Stimulated activated naive CD8-positive, alpha-beta T cell treated with anti-CD3 and anti-CD28 coated beads, Interleukin-15, Interleukin-2, amounts not matched to agents 100 ng/mL and 50 ng/mL, for 24 hours (primary cell): Measurements from ENCODE around the gene COL7A1.
"Not testable (repeated sequence)": the region's sequence is repeated elsewhere in the genome, so short reads cannot be mapped to it uniquely, and the experiment has no call there.

Experiments used
- H3K27ac Mint-ChIP-seq: one replicate; pipeline ENCODE4 v1.8.0; 2021; ENCODE audit warnings: mild to moderate bottlenecking, mixed read lengths
- H3K27me3 Mint-ChIP-seq: one replicate; pipeline ENCODE4 v1.8.0; 2021; ENCODE audit warnings: mixed read lengths
- H3K36me3 Mint-ChIP-seq: one replicate; pipeline ENCODE4 v1.8.0; 2021; ENCODE audit warnings: low read depth, mixed read lengths
- H3K4me1 Mint-ChIP-seq: one replicate; pipeline ENCODE4 v1.8.0; 2021; ENCODE audit warnings: low read depth, mixed read lengths
- H3K4me3 Mint-ChIP-seq: one replicate; pipeline ENCODE4 v1.8.0; 2021; ENCODE audit warnings: mild to moderate bottlenecking, mixed read lengths
- H3K9me3 Mint-ChIP-seq: one replicate; pipeline ENCODE4 v1.8.0; 2021; ENCODE audit warnings: mixed read lengths

The COL7A1 gene

GRCh38 chr3:48553361-48553760 lies 41.8 kb downstream of the COL7A1 start:
- Mint-ChIP-seq H3K27ac (no peak overlapping the region), H3K27me3 (no peaks in the 10 kb centered on the region), H3K4me3 (no peak overlapping the region), H3K4me1 (peaks cover 23% of the 10 kb centered on the region), H3K9me3 (no peaks in the 10 kb centered on the region), H3K36me3 (no peaks in the 10 kb centered on the region)

- peaks cover 3% of the 10 kb centered on the region for H3K36me3 Mint-ChIP-seq
- peaks cover 16% of the 10 kb centered on the region for H3K4me1 Mint-ChIP-seq
- H3K27me3 Mint-ChIP-seq, result no peaks in the 10 kb centered on the region
- no peaks in the 10 kb centered on the region for H3K9me3 Mint-ChIP-seq
- H3K4me3 Mint-ChIP-seq, result no peak overlapping the region
- H3K27ac Mint-ChIP-seq, result no peak overlapping the region
Measured at GRCh38 chr3:48552111-48552951, 42.8 kb downstream of the COL7A1 start.

- H3K4me1 Mint-ChIP-seq, result peaks cover 12% of the 10 kb centered on the region
- H3K4me3 Mint-ChIP-seq, H3K36me3 Mint-ChIP-seq, H3K27me3 Mint-ChIP-seq, H3K9me3 Mint-ChIP-seq, H3K27ac Mint-ChIP-seq: not testable (repeated sequence)
Measured at GRCh38 chr3:48551651-48552050, 43.5 kb downstream of the COL7A1 start.

- Mint-ChIP-seq H3K36me3 (peaks cover 10% of the 10 kb centered on the region), H3K27ac (no peak overlapping the region), H3K4me1 (no peaks in the 10 kb centered on the region), H3K27me3 (no peaks in the 10 kb centered on the region), H3K4me3 (no peak overlapping the region), H3K9me3 (no peaks in the 10 kb centered on the region)
Measured at GRCh38 chr3:48548729-48549705, 46.1 kb downstream of the COL7A1 start.

- Mint-ChIP-seq H3K9me3 (no peaks in the 10 kb centered on the region), H3K4me1 (no peaks in the 10 kb centered on the region), H3K27ac (no peak overlapping the region), H3K36me3 (peaks cover 14% of the 10 kb centered on the region), H3K27me3 (no peaks in the 10 kb centered on the region), H3K4me3 (no peak overlapping the region)
Measured at GRCh38 chr3:48548126-48548525, 47.0 kb downstream of the COL7A1 start.

GRCh38 chr3:48546203-48546829 lies 48.8 kb downstream of the COL7A1 start:
- peaks cover 21% of the 10 kb centered on the region for H3K36me3 Mint-ChIP-seq
- H3K9me3 Mint-ChIP-seq, result no peaks in the 10 kb centered on the region
- H3K27ac Mint-ChIP-seq, result no peak overlapping the region
- H3K4me3 Mint-ChIP-seq, result no peak overlapping the region
- H3K27me3 Mint-ChIP-seq, result no peaks in the 10 kb centered on the region
- H3K4me1 Mint-ChIP-seq, result no peaks in the 10 kb centered on the region

GRCh38 chr3:48544141-48544540 lies 51.0 kb downstream of the COL7A1 start:
- no peak overlapping the region for H3K27ac Mint-ChIP-seq
- H3K9me3 Mint-ChIP-seq, result no peaks in the 10 kb centered on the region
- peaks cover 21% of the 10 kb centered on the region for H3K36me3 Mint-ChIP-seq
- H3K4me3 Mint-ChIP-seq, result no peak overlapping the region
- no peaks in the 10 kb centered on the region for H3K27me3 Mint-ChIP-seq
- no peaks in the 10 kb centered on the region for H3K4me1 Mint-ChIP-seq

- H3K4me3 Mint-ChIP-seq, result no peak overlapping the region
Measured at GRCh38 chr3:48543271-48543866, 51.8 kb downstream of the COL7A1 start.

GRCh38 chr3:48538451-48538850 lies 56.7 kb downstream of the COL7A1 start:
- H3K36me3 Mint-ChIP-seq, result peaks cover 22% of the 10 kb centered on the region

More at GRCh38 chr3:48543271-48543866, 51.8 kb downstream of the COL7A1 start:
- no peaks in the 10 kb centered on the region for H3K9me3 Mint-ChIP-seq
- no peak overlapping the region for H3K27ac Mint-ChIP-seq
- H3K4me1 Mint-ChIP-seq, result no peaks in the 10 kb centered on the region
- H3K36me3 Mint-ChIP-seq, result peaks cover 21% of the 10 kb centered on the region
- H3K27me3 Mint-ChIP-seq, result no peaks in the 10 kb centered on the region

GRCh38 chr3:48536785-48537184 lies 58.3 kb downstream of the COL7A1 start:
- Mint-ChIP-seq H3K4me1 (no peaks in the 10 kb centered on the region), H3K36me3 (peaks cover 14% of the 10 kb centered on the region), H3K4me3 (no peak overlapping the region), H3K27me3 (no peaks in the 10 kb centered on the region), H3K27ac (no peak overlapping the region), H3K9me3 (no peaks in the 10 kb centered on the region)

More at GRCh38 chr3:48538451-48538850, 56.7 kb downstream of the COL7A1 start:
- no peaks in the 10 kb centered on the region for H3K4me1 Mint-ChIP-seq
- H3K27me3 Mint-ChIP-seq, result no peaks in the 10 kb centered on the region
- H3K9me3 Mint-ChIP-seq, result no peaks in the 10 kb centered on the region
- no peak overlapping the region for H3K27ac Mint-ChIP-seq
- no peak overlapping the region for H3K4me3 Mint-ChIP-seq

GRCh38 chr3:48536116-48536515 lies 59.0 kb downstream of the COL7A1 start:
- H3K4me3 Mint-ChIP-seq, result no peak overlapping the region
- H3K27ac Mint-ChIP-seq, result no peak overlapping the region

GRCh38 chr3:48535578-48535977 lies 59.6 kb downstream of the COL7A1 start:
- H3K27ac Mint-ChIP-seq, result no peak overlapping the region
- peaks cover 14% of the 10 kb centered on the region for H3K36me3 Mint-ChIP-seq
- no peaks in the 10 kb centered on the region for H3K4me1 Mint-ChIP-seq
- H3K27me3 Mint-ChIP-seq, result no peaks in the 10 kb centered on the region
- no peak overlapping the region for H3K4me3 Mint-ChIP-seq
- no peaks in the 10 kb centered on the region for H3K9me3 Mint-ChIP-seq

More at GRCh38 chr3:48536116-48536515, 59.0 kb downstream of the COL7A1 start:
- peaks cover 14% of the 10 kb centered on the region for H3K36me3 Mint-ChIP-seq
- H3K4me1 Mint-ChIP-seq, result no peaks in the 10 kb centered on the region
- H3K9me3 Mint-ChIP-seq, result no peaks in the 10 kb centered on the region
- H3K27me3 Mint-ChIP-seq, result no peaks in the 10 kb centered on the region

- H3K27me3 Mint-ChIP-seq, result no peaks in the 10 kb centered on the region
- peaks cover 10% of the 10 kb centered on the region for H3K36me3 Mint-ChIP-seq
Measured at GRCh38 chr3:48532977-48533337, 62.2 kb downstream of the COL7A1 start.

GRCh38 chr3:48532271-48532976 lies 62.7 kb downstream of the COL7A1 start:
- Mint-ChIP-seq H3K27ac (no peak overlapping the region), H3K4me3 (no peak overlapping the region), H3K27me3 (no peaks in the 10 kb centered on the region), H3K9me3 (no peaks in the 10 kb centered on the region), H3K36me3 (peaks cover 8% of the 10 kb centered on the region), H3K4me1 (no peaks in the 10 kb centered on the region)

More at GRCh38 chr3:48532977-48533337, 62.2 kb downstream of the COL7A1 start:
- Mint-ChIP-seq H3K4me3 (no peak overlapping the region), H3K9me3 (no peaks in the 10 kb centered on the region), H3K27ac (no peak overlapping the region), H3K4me1 (no peaks in the 10 kb centered on the region)
